Activated CD8-positive, alpha-beta memory T cell treated with anti-CD3 and anti-CD28 coated beads, Interleukin-2, amount 50 U/mL, for 48 hours (primary cell): ENCODE data around the gene CDH23.

Source experiments
- DNase-seq: peaks from one replicate; pipeline ENCODE4 v3.0.0-alpha.2; 2020

The CDH23 gene

GRCh38 chr10:71782221-71782916 lies 385.6 kb downstream of the CDH23 start:
- DNase-seq: no peak

DNA sequence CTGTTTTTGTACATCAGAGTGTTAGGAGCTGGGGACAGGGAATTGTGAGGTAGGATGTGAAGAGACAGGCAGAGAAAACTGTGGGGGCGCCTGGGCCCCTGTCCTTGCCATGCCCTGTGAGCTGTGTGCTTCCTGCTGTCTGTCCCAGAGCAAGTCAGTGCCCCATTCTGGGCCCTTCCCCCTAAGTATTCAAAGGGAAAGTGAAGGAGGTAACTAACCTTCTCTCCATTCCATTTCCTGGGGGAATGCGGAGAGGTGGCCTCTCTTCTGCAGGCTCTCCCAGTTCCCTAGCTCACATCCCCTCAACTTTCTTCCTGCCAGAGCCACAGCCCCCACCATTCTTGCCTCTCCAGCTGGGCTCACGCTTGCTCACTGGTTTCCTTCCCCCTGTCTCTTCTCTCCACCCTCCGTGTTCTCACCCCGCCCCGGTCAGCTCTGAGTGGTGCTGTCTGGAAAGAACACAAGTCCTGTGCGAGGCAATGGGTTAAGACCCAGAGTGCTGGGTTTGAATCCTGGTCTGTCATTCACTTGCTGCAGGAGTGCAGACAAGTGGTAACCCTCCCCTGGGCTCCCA lies 386.3 kb downstream of the CDH23 start:
- DNase-seq: no peak

DNA sequence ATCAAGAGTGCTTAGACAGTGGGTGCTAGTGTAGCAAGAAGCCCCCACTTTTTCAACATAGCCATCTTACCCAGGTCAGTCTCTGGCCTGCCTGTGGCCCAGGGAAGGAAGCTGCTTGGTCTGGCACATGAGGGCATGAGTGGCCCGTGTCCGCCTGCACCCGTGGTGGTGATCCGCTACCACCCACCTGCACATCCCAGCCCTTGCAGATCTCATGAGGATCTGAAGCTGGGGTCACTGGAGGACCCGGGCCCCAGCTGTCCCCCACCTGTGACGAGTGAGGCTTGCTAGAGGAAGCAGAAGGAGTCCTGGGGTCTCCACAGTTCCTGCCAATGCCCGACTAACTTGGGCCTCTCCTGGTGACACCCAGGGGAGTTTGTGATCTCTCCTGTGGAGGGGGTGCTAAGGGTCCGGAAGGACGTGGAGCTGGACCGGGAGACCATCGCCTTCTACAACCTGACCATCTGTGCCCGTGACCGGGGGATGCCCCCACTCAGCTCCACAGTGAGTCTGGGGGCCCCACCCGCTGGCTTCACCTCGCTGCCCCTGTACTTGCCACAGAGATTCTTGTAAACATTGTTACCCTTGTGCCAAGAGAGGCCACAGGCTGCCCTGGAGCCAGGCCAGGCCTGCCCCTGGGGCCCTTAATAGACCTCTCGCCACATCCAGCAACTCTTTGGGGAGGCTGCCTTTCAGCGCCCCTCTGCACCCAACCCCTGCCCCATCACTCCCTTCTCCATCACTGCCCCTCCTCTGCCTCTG lies 387.4 kb downstream of the CDH23 start:
- no peak for DNase-seq

GRCh38 chr10:71784679-71785272 lies 388.1 kb downstream of the CDH23 start:
- no peak for DNase-seq

DNA sequence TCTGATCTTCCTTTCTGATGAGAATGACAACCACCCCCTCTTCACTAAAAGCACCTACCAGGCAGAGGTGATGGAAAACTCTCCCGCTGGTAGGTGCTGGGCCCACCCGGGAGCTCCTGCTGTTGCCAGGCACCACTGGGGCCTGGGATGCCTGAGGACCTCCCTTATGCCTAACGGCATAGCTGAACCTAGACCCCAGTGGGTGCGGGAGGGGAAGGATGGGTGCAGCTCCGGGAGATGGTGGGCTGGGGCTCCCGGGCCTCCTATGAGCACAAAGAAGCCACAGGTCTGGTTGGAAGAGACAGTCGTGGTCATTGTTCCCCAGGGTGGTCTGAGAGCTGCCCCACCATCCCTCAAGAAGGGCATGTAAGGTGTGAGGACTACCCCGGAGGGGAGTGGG lies 392.2 kb downstream of the CDH23 start:
- DNase-seq: no peak

DNA sequence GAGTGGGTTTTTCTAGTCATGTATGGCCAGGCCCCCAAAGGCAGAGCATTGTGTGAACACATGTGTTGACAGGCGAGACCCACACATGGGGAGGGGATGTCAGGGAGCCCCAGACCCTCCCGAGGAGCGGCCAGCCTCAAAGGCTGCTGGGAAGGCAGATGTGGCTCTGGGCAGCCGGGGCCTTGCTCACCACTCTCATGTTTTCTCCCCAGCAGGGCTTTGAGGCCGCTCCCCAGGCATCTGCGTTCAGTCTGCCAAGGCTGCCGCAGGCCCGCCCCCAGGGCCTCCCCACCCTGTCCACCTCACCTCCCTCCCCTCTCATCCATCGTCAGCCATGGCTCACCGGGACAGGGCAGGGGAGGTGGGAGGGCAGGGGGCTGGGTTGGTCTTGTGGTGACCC lies 393.2 kb downstream of the CDH23 start:
- no peak for DNase-seq

DNA sequence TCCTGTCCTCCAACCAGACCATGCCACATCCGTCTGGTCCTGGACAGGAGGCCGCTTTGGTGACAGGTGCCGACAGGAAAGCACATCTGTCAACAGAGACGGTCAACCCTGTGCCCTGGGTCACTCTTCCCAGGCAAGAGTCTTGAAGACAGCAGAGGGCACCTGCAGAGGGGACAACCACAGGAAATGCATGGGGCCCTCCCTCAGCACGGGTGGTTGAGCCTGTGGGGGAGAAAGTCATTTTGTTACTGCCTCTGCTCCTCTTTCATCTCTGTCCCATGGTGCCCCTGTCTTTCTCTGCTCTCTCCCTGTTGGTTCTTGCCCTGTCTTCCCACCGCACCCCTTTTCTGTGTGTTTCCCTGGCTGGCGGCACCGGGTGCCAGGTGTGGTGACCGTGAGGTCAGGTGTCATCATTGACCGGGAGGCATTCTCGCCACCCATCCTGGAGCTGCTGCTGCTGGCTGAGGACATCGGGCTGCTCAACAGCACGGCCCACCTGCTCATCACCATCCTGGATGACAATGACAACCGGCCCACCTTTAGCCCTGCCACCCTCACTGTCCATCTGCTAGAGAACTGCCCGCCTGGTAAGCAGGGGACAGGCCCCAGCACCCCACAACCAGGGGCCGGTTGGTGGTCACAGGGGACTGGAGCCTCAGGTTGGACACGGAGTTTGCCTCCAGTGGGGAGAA lies 394.2 kb downstream of the CDH23 start:
- DNase-seq: no peak

GRCh38 chr10:71795248-71795647 lies 398.5 kb downstream of the CDH23 start:
- DNase-seq: no peak

- no peak for DNase-seq
Measured at GRCh38 chr10:71796749-71797405, 400.2 kb downstream of the CDH23 start.

- DNase-seq: no peak
Measured at GRCh38 chr10:71797533-71798307, 401.0 kb downstream of the CDH23 start.

DNA sequence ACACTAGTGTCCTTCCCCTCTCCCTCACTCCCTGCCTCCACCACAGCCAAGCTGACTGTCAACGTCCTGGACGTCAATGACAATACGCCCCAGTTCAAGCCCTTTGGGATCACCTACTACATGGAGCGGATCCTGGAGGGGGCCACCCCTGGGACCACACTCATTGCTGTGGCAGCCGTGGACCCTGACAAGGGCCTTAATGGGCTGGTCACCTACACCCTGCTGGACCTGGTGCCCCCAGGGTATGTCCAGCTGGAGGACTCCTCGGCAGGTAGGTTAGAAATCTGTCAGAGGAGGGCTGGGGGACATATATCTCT lies 401.5 kb downstream of the CDH23 start:
- DNase-seq: no peak

- no peak for DNase-seq
Measured at GRCh38 chr10:71799112-71799511, 402.4 kb downstream of the CDH23 start.

- no peak for DNase-seq
Measured at GRCh38 chr10:71799608-71800453, 403.1 kb downstream of the CDH23 start.

- DNase-seq: no peak
Measured at GRCh38 chr10:71801361-71801760, 404.6 kb downstream of the CDH23 start.

DNA sequence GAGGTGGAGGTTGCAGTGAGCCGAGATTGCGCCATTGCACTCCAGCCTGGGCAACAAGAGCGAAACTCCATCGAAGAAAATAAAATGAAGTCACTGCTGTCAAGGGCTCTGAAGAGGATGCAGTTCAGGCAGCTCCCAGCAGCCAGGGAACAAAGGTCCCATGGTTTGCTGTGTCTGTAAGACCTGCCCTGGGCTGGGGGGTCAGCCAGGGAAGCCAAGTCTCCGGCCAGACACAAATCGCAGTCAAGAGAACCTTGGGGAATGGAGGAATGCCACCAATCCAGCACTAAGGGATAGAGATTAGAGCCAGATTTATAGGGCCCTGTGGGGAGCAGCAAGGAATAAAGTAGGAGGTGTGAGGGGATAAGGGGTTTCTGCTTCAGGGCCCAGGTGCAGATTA lies 405.5 kb downstream of the CDH23 start:
- no peak for DNase-seq

DNA sequence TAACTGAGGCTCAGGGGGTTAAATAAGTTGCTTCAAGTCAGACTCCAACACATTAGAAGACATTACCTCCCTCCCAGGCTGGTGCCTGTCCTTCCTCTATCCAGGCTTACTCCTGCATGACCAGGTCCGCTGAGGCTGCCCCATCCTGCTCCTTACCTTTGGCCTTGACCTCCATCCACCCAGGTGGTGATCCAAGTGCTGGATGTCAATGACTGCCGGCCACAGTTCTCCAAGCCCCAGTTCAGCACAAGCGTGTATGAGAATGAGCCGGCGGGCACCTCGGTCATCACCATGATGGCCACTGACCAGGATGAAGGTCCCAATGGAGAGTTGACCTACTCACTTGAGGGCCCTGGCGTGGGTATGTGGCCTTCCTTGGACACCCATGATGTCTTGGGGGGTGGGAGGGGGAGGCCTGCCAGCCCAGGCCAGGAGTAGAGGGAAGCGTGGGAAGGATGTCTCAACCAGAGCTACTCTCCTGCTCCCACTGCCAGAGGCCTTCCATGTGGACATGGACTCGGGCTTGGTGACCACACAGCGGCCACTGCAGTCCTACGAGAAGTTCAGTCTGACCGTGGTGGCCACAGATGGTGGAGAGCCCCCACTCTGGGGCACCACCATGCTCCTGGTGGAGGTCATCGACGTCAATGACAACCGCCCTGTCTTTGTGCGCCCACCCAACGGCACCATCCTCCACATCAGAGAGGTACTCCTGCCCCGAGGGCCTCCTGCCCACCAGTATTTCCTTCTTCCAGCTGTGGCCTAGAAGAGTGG lies 406.2 kb downstream of the CDH23 start:
- DNase-seq: no peak

DNA sequence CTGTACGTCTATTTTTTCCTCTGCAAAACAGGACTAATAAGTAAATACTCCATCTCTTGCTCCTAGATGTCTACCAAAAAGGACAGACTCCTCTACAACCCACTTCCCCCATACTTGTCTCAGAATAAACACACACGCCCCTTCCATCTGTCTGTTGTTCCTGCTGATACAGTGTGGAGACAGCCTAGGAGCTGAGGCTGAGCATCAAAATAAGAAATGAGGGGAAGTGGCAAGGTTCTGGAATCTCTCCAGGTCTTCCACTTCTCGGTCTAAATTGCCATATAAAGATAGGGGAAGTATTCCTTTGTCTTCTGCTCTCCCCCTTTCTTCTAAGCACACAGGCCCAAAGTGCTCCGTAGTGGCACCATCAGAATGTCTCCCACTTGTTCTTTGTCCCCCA lies 407.4 kb downstream of the CDH23 start:
- DNase-seq: no peak

- no peak for DNase-seq
Measured at GRCh38 chr10:71805776-71806703, 409.3 kb downstream of the CDH23 start.
